IPS-18c (cell line): ENCODE measurements around the gene ALG10B.
"Not testable (repeated sequence)": the region's sequence is repeated elsewhere in the genome, so short reads cannot be mapped to it uniquely, and the experiment has no call there.

Source experiments
- H3K4me3 ChIP-seq: 2 replicates; pipeline ENCODE4 v1.7.0; 2013; ENCODE audit warnings: low read depth, mild to moderate bottlenecking, low read length, moderate library complexity; ENCODE audit not compliant: insufficient read depth
- H3K9me3 ChIP-seq: one replicate; pipeline ENCODE4 v1.6.1; 2013; ENCODE audit warnings: mild to moderate bottlenecking, low read length, moderate library complexity; ENCODE audit not compliant: control insufficient read depth, insufficient read depth

The ALG10B gene

DNA sequence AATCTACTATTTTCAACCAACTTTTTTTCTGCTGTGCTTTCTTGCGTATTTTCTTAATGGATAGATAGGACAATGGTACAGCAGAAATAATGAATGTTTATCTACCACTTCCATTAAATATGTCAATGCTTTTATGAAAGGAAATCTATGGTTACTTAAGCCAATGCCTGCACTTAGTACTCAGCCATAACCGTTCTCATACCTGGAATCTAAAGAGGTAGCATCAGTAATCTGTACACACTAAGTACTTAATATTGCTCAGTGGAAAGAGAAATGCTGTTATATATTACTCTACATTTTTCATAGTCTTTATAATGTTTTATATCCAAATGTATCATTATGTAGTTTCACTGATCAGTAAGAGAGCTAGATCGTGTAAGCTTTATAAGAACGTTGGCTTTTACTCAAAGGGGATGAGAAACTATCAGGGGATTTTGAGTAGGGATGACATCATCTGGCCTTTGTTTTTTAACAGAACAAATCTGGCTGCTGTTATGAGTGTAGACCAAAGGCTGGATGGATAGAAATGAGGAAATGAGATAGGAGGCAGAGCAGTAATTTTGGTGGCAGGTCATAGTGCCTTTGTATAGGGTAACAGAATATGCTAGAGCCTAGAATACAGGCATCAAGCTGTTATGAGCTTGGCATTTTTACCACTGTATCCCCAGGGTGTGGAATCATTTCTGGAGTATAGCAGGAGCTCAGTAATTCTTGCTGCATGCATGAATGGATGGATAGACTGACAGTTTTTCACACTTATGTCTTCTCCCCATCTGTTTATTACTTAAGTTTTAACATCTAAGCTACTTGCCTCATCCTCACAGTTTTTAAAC is 34.0 kb downstream of the ALG10B start:
- H3K4me3 ChIP-seq = no peak overlapping the region
- no peaks in the 10 kb centered on the region for H3K9me3 ChIP-seq

DNA sequence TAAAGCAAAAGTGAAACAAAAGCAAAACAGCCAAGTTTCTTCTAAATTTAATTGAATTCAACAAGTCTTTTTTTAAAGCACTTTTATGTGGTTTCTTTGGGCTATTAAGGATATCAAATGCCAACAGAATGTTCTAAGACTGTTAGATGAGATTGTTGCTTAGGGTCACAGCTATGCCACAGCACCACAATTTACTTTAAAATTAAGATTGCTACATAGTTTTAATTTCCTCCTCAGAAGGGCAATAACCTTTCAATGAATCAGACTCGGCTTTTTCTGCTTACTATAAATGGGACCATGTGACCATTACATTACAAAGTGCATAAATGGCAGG is 34.6 kb downstream of the ALG10B start:
- H3K4me3 ChIP-seq = not testable (repeated sequence)

DNA sequence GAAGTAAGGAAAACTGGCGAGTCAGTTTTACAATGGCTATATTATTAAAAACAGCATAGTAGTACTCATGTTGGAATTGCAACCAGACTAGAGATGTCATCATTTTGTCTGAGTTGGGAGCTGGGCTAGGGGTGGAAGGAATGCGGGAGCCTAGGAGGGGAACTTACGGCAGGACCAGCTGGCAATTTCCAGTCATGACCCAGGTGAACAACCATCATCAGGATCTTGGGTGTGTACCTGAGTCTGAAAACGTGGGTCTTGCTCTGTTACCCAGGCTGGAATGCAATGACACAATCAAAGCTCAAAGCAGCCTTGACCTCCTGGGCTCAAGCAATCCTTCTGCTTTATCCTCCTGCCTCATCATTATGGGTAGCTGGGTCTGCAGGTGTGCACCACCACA is 50.9 kb downstream of the ALG10B start:
- no peaks in the 10 kb centered on the region for H3K9me3 ChIP-seq

More for the DNA sequence above, 34.6 kb downstream of the ALG10B start:
- H3K9me3 ChIP-seq = not testable (repeated sequence)

DNA sequence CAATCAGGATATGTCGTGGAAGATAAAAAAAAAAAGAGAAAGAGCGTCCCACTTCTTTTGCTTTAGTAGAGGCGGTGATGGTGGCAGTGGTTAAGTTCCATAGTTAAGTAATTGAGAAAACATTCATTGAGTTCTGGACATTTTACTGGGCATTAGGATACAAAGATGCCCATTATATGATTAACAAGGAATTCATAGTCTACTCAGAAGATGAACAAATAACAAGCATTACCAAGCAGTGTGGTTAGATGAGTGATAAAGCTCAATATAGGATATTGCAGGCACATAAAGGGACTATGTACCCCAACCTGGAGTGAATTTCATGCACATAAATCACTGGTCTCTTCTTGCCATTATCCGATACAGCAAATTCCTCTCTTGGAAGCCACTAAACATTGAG is 53.7 kb downstream of the ALG10B start:
- Histone ChIP-seq H3K9me3 (peaks cover 4% of the 10 kb centered on the region), H3K4me3 (no peak overlapping the region)

More for the DNA sequence above, 50.9 kb downstream of the ALG10B start:
- no peak overlapping the region for H3K4me3 ChIP-seq

DNA sequence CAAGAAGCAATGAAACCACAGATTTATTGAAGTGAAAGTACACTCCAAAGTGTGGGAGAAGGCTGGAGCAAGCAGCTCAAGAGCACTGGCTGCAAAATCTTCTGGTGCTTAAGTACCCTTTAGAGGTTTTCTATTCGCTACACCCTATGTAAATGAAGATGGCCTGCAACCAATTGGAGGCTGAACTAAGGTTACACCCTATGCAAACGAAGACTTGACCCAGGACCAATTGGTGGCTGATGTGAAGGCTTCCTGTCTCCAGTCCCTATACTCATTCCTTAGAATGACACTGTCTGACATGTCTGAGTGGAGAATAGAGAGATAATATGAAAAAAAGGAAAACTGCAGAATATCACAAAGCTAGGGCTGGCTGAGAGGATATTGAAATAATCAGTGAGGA is 57.2 kb downstream of the ALG10B start:
- Histone ChIP-seq H3K9me3 (peaks cover 4% of the 10 kb centered on the region), H3K4me3 (no peak overlapping the region)

DNA sequence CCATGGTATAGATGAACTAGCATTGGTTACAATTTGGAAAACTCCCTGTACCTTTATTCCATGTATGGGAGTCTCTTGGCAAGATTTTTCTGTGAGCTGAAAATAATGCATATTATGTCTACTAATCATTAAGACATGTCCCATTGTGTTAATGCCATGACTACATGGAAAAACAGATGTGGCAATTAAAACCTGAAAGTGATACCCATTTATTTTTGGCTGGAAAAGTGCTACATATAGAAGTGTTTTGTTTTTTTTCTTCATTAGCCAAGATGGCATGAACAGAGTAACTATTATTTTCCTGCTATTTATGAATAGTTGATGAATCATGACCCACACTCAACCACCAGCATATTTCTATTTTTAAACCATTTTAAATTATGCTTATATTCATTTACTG is 58.2 kb downstream of the ALG10B start:
- H3K4me3 ChIP-seq = no peak overlapping the region
- peaks cover 4% of the 10 kb centered on the region for H3K9me3 ChIP-seq
